EH (cell line): Measurements from ENCODE around the gene HS3ST4.

Source experiments
- DNase-seq: peaks from one replicate; pipeline ENCODE4 v3.0.0-alpha.2; 2015; ENCODE audit warnings: low read depth

The HS3ST4 gene

DNA sequence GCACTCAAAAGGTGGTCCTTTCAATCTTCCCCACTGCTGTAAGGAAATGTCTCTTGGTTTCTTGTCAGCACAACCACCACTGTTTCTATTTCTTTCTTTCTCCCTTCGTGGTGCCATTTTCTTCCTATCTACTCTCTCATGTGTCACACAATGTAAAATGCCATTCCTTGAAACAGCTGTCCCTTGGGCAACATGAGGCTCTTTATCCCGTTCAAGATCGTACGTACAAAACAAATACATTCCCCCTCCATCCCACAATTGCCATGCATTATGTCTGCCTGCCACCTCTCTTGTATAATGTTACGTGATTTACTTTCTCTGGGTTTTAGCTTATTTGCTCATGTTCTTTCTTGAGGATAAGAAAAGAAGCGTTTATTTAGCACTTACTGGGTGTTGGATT, 410.6 kb downstream of the HS3ST4 start:
- DNase-seq = no peak

DNA sequence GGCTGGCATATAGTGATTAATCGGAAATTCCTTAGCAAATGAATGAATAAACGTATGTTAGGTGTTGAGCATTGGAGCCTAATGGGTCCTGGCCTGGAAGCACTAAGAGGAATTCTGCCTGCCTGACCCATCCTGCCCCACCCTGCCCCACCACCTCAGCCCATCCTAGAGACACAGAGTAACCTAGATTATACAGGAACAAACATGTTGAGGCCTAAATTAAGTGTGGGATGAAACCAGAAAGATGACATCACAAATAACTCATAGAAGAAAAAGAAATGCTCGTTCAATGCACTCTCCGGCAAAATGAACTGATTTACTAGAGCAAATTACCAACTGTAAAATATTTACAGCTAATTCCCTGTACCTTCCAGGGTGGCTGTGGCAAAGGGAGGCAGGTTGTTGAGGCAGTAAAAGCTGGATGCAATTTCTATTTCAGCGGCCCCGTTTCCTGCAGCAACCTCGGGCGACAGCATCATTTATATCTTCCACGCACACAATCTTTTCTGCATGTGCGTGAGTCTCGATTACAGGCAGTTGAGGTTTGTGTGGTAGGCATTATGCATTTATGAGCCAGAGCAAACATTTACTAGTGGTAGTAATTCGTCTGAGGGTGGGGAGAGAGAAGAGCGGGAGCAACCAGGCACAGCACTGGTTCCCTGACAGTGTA, 417.2 kb downstream of the HS3ST4 start:
- DNase-seq = no peak

DNA sequence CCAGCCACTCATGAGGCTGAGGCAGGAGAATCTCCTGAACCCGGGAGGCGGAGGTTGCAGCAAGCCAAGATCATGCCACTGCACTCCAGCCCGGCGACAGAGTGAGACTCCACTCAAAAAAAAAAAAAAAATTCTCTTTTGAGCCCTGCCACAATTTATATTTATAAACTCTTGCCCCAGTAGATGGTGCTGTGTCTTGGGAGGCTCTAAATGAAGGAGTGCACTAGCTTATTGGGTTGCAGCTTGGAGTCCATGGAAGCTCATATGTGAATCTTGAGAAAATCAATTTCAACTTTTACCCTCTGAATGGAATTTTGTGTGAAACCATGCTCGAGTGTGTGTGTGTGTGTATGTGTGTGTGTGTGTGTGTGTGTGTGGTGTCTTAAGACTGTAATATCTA, 420.1 kb downstream of the HS3ST4 start:
- no peak for DNase-seq

DNA sequence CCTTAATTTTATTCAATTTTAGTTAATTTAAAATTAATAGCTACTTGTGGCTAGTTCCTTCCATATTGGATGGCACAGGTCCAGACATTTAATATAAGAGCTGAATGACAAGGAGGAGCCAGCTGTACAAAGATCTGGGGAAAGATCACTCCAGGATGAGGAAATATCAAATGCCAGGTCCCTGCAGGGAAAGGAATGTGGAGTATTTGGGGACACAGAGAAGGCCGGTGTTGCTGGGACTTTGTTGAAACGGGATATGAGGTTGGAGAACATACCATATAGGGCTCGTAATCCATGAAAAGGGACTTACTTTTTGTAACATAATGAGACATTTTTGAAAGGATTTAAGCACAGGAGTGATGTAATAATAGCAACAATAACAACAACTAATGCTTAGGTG, 426.8 kb downstream of the HS3ST4 start:
- no peak for DNase-seq

DNA sequence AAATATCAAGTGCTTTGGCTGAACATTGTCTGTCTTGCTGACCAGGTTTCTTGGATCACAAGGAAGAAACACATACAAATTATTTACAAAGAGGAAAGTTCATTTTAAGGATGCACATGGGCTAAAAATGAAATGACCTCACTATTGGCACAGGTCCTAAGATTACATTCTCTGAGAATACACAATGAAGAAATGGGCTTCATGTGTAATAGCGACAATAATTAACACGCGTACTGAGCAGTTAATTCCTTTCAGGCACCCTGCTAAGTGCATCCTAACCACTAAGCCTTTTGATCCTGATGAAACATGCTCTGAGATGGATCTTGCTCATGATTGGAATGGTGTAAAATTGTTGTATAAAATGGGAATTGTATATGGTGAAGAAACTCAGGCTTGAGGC, 429.0 kb downstream of the HS3ST4 start:
- no peak for DNase-seq

DNA sequence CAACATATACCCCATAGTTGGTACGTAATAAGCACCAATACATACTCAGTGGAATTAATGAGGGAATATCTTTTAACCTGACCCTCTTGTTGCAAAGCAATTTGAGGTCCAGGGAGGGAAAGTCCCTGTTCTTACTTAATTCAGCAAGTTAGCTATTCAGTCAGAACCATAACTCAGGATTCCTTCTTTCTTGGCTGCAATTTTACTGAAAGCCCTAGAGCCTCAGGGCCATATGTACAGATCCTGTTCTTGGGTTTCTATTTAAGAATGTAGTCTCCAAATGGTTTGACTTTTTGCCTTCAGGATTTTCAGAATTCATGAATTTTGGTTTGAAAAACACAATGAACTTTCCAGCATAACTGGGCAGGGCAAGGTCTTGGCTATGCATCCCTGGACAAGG, 436.5 kb downstream of the HS3ST4 start:
- no peak for DNase-seq

DNA sequence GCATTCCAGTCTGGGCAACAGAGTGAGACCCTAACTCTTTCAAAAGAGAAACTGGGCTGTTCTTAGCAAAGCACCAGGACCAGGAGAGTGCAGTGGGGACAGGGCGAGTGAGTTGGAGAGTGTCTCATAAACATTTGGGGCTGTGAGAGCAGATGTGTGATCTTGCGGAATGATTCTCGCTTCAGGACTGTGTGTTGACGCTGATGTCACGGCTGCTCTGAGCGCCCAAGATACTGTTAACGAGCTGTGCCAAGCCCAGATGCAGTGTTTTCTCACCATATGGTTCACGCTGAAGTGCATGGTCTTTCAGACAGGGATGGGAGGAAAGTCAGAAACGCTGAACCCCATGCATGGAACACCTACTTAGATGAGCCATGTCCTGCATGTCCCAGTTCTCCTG, 438.2 kb downstream of the HS3ST4 start:
- no peak for DNase-seq

DNA sequence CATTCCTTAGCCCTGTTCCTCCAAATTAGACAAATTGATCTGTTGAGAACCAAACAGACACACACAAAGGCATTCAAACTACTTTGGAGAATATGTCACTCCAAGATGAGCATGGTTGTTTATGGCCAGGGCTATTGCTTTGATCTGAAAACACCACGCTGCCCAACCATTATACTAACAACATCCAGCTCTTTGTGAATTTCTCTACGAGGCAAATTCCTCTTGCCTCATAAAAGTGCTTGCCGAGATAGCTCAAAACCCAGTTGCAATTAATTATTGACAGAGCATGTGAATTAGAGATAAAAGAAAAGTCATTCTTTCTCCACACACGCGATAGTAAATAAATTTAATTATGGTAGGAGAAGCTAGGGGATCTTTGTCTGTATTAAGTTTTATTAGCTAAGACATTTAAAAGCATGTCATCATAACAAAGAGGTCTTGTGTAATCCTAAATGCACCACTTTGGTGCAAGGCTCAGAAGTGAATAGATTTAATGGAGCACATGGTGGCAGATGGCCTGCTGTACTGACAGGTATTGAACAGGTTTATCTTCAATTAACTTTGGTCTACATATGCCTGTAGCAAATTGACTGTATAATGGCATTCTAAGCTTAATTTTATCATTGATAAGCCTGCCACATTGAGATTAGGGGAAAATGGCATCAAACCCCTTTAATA, 441.8 kb downstream of the HS3ST4 start:
- DNase-seq = no peak

DNA sequence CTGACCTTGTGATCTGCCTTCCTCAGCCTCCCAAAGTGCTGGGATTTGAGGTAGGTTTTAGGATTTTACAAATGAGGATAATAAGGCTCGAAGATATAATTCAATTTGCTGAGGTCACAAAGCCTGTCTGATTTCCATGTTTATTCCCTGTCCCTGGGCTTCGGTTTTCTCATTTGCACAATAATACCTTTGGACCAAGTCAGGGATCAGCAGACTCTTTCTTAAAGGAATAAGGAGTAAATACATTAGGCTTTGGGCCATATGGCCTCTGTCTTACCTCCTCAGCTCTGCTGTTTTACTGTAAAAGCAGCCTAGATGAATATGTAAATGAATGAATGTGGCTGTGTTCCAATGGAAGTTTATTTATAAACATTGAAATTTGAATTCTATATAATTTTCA, 442.8 kb downstream of the HS3ST4 start:
- DNase-seq = no peak

DNA sequence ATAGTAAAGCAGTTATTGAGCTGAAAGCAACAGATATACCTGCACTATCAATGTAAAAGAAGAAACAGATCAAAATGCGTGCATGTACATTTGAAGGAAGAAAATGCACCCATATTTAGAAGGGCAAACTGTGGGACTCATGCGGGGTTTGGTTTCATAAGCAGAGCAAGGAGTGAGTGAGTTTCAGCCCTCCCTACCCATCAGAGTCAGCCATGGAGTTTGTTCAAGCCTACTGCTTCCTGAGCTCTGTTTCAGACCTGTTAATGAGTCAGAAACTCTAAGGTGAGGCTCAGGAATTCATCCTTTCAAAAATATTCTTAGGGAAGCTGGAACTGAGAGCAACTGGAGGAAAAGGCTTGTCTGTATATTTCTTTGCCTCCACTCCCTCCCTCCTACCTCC, 446.2 kb downstream of the HS3ST4 start:
- no peak for DNase-seq

DNA sequence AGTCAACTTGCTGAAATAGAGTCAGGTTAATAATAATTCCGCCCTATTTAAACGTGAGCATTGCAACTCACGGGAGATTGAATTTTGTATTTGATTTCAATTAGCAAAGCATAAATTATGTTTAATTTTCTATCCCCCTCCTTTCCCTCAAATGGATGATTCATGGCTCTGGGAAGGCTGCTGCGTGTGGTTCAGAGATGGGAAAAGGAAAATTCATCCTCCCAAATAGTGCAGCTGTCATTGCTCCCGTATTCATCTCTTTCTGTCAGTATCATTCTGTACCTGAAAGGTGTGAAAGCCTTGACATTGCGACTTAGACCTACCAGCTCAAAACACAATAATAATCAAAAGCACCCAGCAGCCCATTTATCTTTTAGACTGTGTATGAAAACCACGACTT, 447.3 kb downstream of the HS3ST4 start:
- DNase-seq = no peak

DNA sequence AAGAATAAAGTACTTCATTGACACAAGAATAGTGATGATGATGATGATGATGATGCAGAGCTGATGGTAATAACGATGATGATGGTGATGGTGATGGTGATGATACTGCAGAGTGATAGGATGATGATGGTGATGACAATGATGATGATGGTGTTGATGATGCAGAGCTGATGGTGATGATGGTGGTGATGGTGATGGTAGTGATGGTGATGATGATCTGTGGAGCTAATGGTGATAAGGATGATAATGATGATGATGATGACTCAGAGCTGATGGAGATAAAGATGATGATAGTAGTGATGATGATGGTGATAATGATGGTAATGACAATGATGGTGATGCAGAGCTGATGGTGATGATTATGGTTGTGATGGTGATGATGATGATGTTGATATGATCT, 448.1 kb downstream of the HS3ST4 start:
- DNase-seq = no peak

DNA sequence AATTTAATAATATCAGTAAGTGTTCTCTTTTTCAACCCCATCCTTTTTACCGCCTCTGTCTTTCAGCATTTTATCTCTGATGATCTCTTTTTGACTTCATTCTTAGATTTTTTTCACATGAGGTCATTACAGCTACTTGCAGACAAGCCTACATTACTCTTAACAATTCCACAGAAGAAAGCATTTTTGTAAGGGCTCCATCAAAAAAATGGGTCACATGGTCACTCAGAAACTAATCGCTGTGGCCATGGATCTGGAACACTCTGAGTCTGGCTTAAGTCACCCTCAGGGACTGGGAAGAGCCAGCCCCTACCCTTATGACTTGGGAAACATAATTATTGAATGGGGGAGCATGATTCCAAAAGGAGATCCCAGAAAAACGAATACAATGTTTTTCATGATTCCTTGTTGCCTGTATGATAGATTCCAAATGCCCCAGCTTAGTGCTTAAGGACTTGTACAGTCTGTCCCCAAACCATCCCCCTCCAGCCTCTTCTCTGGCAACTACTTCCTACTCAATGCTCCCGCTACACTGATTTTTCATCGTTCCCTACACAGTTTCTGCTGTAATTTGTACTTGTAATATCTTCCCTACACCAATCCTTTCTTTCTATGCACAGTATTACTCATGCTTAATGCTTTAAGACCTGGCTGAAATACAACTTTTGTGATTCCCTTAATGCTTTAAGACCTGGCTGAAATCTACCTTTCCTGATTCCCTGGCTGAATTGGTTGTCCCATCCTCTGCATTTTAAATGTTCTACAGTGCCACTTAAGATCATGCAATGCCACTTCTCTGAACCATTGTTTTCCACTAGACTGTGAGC, 457.8 kb downstream of the HS3ST4 start:
- no peak for DNase-seq

DNA sequence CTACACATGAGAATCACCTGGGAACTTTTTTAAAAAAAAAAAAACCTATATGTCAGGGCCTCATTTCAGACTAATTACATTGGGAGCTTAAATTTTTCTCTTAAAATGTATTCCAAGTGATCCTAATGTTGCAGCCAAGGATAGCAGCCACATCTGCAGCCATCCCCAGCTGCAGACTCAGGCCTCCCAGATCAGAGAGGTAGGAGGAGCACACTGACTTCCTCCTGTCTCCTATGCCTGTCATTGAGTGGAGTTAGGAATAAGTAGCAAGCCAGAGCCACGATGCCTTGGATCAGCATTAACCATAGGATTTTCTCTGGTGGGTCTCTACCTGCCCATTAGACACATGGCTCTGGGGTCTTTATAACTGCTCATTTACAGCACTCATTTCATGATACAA, 463.5 kb downstream of the HS3ST4 start:
- no peak for DNase-seq

DNA sequence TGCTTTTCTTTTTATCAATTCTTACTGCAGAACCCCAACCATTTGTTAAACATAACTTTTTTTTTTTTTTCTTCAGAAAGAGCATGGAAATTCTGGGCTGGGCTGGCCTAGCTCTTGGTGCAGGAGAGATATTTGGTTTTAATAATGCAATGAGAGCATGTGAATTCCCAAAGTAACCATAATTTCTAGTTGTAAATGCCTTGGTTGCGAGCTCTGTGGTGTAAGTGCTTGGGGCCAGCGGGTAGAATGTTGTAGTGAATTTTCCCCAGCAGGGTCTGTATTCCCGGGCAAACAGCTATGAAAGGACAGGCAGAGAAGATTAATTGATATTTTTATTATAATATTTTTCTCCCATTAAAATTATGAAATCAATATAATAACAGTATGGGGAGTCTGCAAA, 465.6 kb downstream of the HS3ST4 start:
- no peak for DNase-seq

DNA sequence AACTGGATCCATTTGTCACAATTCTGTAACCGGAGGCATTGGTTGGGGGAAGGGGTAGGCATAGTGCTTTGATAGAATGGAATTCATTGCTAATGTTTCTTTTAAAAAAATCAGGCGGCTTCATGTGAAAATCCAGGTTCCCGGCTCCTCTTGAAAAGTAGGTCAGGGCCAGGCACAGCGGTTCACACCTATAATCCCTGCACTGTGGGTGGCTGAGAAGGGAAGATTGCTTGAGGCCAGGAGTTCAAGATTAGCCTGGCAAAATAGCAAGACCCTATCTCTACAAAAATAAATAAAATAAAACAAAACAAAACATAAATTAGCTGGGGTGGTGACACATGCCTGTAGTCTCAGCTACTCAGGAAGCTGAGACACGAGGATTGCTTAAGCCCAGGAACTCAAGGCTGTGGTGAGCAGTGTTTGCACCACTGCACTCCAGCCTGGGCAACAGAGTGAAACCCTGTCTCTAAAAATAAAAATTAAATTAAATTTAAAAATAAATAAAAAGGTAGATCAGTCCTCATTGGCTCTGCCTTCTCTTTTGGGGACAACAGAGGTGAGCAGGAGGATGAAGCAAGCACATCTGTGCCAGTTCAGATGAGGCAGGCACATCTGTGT, 466.5 kb downstream of the HS3ST4 start:
- DNase-seq = no peak

DNA sequence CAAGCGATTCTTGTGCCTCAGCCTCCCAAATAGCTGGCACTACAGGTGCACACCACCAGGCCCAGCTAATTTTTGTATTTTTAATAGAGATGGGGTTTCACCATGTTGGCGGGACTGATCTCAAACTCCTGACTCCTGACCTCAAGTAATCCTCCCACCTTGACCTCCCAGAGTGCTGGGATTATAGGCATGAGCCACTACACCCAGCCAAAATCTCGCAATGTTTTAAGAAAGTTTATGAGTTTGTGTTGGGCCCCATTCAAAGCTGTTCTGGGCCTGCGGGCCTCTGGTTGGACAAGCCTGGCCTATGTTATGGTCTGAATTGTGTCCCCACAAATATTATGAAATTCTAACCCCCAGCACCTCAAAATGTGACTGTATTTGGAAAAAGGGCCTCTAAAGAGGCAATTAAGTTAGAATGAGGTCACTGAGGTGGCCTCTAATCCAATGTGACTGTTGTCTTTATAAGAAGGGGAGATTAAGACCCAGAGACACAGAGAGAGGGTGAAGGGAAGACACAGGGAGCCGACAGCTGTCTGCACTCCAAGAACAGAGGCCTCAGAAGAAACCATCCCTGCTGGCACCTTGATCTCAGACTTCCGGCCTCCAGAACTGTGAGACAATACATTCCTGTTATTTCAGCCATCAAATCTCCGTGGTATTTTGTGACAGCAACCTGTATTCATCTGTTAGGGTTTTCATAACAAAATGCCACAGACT, 469.9 kb downstream of the HS3ST4 start:
- no peak for DNase-seq

DNA sequence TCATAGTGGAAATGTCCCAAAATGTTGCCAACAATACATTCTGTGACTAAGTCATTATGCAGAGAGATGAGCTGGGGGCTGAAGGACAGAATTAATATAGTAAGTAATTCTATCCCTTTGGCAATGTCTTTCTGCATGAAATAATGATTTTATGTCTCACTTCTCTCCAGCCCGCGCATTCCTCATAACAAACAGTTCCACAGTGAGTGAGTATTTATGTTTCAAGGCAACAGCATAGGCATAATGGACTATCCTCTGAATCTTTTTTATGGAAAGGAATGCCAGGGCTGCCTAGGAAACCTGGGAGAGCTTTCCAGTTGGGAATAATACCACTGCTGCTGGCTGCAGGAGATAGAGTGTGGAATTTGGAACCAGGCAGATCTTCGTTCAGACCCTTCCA, 477.7 kb downstream of the HS3ST4 start:
- no peak for DNase-seq

DNA sequence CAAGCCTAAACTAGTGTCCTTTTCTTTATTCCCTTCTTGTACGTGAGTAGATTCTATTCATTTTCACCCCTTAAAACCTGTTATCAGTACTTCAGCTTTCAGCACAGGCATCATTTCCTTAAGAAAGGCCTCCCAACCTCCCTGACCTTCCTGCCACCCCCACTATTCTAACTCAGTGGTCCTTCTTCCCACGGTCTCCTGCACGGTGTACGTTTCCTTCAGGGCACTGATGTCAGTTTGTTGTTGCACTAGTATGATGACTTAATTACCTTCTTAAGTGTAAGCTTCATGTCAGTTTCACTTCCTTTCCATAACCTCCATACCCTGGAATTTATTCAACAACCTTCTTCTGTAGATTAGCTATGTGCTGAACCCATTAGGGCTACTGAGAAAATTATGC, 484.2 kb downstream of the HS3ST4 start:
- DNase-seq = no peak

DNA sequence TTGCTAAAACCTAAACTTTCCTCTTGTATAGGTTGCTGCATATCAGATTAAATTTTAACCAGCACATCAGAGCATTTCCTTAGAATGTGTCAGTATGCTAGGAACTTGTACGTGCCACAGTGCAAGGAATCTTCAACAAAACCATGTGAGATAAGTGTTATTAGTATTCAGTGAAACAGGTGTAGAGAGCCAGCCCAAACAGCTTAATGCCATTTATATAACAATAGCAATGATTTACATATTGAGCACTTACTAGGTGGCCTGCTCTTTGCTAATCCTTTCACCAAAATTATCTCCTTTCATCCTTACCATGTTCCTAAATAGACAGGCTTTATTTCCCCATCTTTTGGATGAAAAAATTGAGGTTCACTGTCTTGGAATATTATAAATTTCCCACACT, 485.7 kb downstream of the HS3ST4 start:
- no peak for DNase-seq

DNA sequence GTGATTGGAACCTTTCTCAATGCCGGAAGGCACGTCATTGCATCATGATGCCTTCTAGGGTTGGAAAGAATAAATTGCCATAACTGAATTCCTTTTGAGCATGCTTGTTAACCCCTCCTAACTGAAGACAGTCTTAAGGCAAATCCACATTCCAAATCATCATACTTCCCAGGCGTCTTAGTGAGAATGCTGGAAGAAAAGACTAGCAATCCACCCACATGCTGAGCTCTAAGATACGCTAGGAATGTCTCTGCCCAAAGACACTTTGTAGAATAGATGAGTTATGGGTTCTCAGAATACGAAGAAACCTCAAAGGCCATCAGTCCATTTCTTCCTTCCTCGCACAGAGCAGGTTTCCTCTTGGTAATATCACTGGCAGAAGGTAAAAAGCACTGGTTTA, 486.5 kb downstream of the HS3ST4 start:
- no peak for DNase-seq

DNA sequence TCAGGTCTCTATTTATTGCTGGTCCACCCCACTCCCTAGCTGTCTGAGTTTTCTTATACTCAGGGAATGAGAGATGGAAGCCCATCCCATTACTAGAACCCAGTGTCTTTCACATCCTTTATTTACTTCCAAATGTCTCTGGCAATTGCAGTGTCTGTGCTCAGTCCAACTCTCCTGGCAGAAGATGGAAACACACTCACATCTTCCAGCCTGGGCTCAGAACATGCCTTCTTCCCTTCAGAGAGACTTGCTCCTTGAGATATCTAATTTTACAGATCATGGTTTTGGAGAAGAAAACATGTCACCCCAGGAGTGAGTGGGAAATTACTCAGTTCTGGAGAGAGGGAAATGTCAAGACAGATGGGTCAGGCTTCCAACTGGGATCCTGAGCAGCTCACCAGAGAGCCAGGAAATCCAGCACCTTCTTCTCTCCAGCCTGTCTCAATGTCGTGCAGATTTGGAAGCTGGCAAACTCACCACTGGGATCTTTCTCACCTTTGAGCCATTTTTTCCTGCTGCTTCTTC, 494.4 kb downstream of the HS3ST4 start:
- no peak for DNase-seq
